Measurements from ENCODE around the gene SCO2. TPM values are rescaled to one million over a fixed set of nuclear protein-coding genes. Genes with fewer than 3 reads are reported as not detected.

The SCO2 gene
- total and polyA plus RNA-seq, 2 of the 13 experiments (the other 11 are each of a cell fraction or from before 2014, with no cell fraction given) = 0.32 to 3.7 TPM

- Histone ChIP-seq H3K4me3 (replicated peaks in 1 of 3; ENCODE audit: insufficient read depth in 1 of 3, low read depth in 2 of 3, low read length in 3 of 3) (peak overlapping the region; percentile 65 to 84 (median 83)), H3K9me3 (ENCODE audit: low read length) (no peaks in the 10 kb centered on the region), H3K27ac (ENCODE audit: extremely low read length, insufficient read depth, low read length) (peak overlapping the region; percentile 94), H3K36me3 (replicated peaks in 1 of 2; ENCODE audit: control insufficient read depth in 1 of 2, insufficient read depth in 2 of 2, low read length in 2 of 2) (peaks cover 8 to 32% of the 10 kb centered on the region in 2 experiments; a peak in 4 of 5 replicates), H4K20me1 (ENCODE audit: insufficient read depth, low read length) (peaks cover 19% of the 10 kb centered on the region), H3K9ac (ENCODE audit: insufficient read depth, low read depth, low read length) (peak overlapping the region; percentile 91), H3K79me2 (ENCODE audit: insufficient read depth, low read length) (peaks cover 20% of the 10 kb centered on the region), H3K4me2 (ENCODE audit: low read depth, low read length) (peak overlapping the region; percentile 100), H2AFZ (ENCODE audit: low read length) (no peak overlapping the region), H3K27me3 (ENCODE audit: control insufficient read depth in 1 of 2, insufficient read depth in 2 of 2, low read length in 2 of 2) (no peaks in the 10 kb centered on the region), H3K4me1 (ENCODE audit: insufficient read depth, low read length) (peaks cover 38% of the 10 kb centered on the region)
- no TSS peak for BruUV-seq (replicated peaks)
- TF ChIP-seq AFF4 (CRISPR knock-in tag; IDR thresholded peaks at IDR 0.05) (no peak), RBFOX2 (IDR thresholded peaks at IDR 0.05; ENCODE audit: low read depth, low read length) (peak; percentile 66; the same call in 1 of the 2 replicates), ZBTB38 (CRISPR knock-in tag; IDR thresholded peaks at IDR 0.05) (peak; percentile 74), ZBTB33 (CRISPR knock-in tag; IDR thresholded peaks at IDR 0.05) (0 out of 2 replicates have a peak, but pooled peaks have one; percentile 1), ZNF576 (CRISPR knock-in tag; IDR thresholded peaks at IDR 0.05) (0 out of 2 replicates have a peak, but pooled peaks have one; percentile 33), MXD4 (CRISPR knock-in tag; IDR thresholded peaks at IDR 0.05) (no peak), ZNF619 (CRISPR knock-in tag; IDR thresholded peaks at IDR 0.05) (0 out of 2 replicates have a peak, but pooled peaks have one; percentile 31), ZNF639 (CRISPR knock-in tag; conservative IDR thresholded peaks at IDR 0.05) (no peak), MTA1 (CRISPR knock-in tag; IDR thresholded peaks at IDR 0.05; ENCODE audit: borderline replicate concordance) (0 out of 2 replicates have a peak, but pooled peaks have one; percentile 43), AGO2 (optimal IDR thresholded peaks at IDR 0.05; ENCODE audit: low read depth, low read length) (peak; percentile 95), HNRNPLL (IDR thresholded peaks at IDR 0.05; ENCODE audit: low read depth, low read length, poor library complexity, severe bottlenecking) (no peak)
- no peak for FAIRE-seq
- POLR2A ChIA-PET = interaction anchor here (0.7 to 4.2 kb wide), 16 partner anchors 11 to 273 kb away, joined by 3 to 97 read pairs (median 13); partner anchors contain the start of genes CHKB, DENND6B, HDAC10 and KLHDC7B
- no peak for ATAC-seq
- in situ Hi-C loops (cut with HindIII; ENCODE audit: extremely low pct_ligation_motif_present, low pct_unique_long_range_greater_than_20kb) = no loop called here
- 88% methylated on average over 1 of the region's 25 CpGs for WGBS (ENCODE audit: low lambda C conversion rate)
- intact Hi-C loops (cut with micrococcal nuclease; ENCODE audit: unreplicated experiment) = no loop called here
- CTCF ChIA-PET (ENCODE audit: low intra/inter-chr PET ratio, low total read pairs) = no interaction called here
- DNase-seq (ENCODE audit: low spot score) = no peak
Measured at GRCh38 chr22:50523806-50524675, 1.4 kb downstream of the SCO2 start.

Measured in HepG2 (cell line).